IPS-NIHi11 (cell line): Measurements from ENCODE around the gene ZFC3H1.
"Not testable (repeated sequence)": the region's sequence is repeated elsewhere in the genome, so short reads cannot be mapped to it uniquely, and the experiment has no call there.

Experiments
- DNase-seq: peaks from one replicate; pipeline ENCODE4 v3.0.0; 2012; ENCODE audit warnings: mixed read lengths, low spot score

Gene ZFC3H1, protein sequence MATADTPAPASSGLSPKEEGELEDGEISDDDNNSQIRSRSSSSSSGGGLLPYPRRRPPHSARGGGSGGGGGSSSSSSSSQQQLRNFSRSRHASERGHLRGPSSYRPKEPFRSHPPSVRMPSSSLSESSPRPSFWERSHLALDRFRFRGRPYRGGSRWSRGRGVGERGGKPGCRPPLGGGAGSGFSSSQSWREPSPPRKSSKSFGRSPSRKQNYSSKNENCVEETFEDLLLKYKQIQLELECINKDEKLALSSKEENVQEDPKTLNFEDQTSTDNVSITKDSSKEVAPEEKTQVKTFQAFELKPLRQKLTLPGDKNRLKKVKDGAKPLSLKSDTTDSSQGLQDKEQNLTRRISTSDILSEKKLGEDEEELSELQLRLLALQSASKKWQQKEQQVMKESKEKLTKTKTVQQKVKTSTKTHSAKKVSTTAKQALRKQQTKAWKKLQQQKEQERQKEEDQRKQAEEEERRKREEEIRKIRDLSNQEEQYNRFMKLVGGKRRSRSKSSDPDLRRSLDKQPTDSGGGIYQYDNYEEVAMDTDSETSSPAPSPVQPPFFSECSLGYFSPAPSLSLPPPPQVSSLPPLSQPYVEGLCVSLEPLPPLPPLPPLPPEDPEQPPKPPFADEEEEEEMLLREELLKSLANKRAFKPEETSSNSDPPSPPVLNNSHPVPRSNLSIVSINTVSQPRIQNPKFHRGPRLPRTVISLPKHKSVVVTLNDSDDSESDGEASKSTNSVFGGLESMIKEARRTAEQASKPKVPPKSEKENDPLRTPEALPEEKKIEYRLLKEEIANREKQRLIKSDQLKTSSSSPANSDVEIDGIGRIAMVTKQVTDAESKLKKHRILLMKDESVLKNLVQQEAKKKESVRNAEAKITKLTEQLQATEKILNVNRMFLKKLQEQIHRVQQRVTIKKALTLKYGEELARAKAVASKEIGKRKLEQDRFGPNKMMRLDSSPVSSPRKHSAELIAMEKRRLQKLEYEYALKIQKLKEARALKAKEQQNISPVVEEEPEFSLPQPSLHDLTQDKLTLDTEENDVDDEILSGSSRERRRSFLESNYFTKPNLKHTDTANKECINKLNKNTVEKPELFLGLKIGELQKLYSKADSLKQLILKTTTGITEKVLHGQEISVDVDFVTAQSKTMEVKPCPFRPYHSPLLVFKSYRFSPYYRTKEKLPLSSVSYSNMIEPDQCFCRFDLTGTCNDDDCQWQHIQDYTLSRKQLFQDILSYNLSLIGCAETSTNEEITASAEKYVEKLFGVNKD (N-terminal part only)

DNA sequence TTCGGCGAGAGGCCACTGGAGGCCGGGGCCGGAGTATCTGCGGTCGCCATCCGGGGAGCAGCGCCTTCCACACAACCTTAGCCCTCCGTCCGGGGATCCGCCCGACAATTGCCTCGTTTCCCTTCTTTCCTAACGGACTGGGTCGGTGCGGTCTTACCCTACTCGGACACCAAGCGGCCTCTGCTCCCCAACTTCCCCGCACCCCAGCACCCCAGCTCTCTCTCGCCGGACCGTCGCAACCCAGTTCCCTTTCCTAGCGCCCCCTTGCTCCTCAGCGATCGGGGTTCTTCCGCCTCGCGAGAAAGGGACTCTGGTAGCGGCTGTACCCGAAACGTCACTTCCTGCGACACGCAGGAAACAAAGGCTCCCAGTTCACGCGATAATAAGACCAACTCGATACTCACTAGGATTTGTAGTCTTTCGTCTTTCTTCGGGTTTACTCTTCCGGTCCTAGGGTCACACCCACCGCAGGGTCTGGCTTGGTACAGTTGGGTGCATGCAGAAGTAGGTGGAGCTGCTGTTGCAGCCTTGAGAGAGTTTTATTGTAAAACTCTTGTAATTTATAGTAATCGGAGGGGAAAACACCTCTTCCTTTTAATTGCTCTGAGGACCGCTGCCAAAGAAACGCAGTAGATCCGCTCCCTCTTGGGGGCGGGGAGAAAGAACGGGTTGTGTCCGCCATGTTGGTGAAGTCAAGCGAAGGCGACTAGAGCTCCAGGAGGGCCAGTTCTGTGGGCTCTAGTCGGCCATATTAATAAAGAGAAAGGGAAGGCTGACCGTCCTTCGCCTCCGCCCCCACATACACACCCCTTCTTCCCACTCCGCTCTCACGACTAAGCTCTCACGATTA is at the start of gene ZFC3H1, which contains the start of gene THAP2:
ZFC3H1 (minus strand) TSS at position 288 of the 850 bp plus-strand sequence; CDS start at position 50, 238 bp downstream.
THAP2 (plus strand) TSS at position 741 of the 850 bp plus-strand sequence. CDS start 209 bp downstream, outside the sequence.
- DNase-seq: peak; percentile 92

DNA sequence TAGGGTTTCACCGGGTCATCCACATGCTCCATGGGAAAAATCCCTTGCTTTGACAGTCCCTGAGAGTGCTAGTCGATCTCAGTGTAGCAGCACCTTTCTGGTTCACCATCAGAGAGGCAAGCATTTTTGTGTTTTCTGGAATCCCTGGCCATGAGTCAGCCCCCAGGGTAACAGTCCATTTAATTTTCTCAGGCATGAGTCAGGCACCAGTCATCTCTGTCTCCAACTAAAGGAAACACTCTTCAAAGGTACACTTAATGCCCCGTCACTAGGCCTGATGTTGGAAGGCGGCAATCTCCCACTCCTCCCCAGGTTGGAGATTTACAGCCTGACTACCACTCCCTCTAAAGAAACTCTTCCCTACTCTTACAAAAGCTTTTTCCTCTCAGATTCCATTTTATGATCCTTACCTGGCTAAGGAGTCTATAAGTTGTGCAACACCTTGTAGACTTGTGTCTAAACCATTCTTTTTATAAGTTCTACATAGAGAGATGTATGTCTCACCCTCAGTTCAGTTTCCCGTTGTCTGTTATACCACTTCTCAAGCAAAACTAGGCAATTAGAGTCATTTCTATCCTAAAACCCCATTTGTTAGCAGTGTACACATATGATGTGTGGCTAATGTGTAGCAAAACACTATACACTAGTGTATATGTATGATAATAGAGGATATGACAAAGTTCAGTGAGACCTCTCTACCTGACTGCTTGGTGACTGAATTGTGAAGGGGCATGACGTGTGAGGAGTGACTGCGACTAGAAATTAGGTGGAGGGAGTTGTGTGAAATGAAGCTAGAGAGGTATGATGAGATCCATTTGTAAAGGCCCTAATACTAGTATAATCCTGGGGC is 46.9 kb upstream of the ZFC3H1 start:
- DNase-seq: peak; percentile 34

DNA sequence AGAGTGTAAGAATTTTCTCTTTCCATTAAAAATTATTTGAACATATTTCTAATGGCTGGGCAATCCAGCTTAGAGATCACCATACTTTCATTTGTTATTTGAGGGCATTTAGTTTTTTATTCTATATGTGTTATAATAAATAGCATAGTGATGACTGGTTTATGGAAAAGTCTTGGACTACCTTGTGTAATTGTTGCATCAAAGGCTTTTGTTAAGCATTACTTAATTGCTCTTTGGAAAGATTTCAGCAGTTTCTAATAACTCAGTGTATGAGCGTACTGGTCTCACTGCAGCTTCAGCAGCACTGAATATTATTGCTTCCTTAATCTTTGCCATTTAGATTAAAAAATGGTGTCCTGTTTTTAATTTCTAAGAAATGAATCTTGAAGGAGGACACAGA is 45.0 kb upstream of the ZFC3H1 start:
- no peak for DNase-seq

DNA sequence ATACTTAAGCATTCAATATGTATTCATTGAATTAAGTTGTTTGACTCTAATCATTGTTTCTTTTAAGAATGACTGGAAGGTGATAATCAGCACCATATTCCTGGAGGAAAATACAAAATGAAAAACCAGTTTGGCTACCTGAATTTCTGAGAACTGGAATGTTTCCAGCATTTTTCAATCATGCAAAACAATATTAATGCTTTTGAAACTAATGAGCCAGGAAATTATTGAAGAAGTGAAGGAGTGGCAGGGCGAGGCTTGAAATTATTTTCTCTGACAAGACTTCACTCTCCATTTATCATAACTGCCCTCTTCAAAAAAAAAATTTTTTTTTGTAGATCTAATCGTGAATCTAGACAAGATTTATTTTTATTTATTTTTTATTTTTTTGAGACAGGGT is 41.3 kb upstream of the ZFC3H1 start:
- no peak for DNase-seq

DNA sequence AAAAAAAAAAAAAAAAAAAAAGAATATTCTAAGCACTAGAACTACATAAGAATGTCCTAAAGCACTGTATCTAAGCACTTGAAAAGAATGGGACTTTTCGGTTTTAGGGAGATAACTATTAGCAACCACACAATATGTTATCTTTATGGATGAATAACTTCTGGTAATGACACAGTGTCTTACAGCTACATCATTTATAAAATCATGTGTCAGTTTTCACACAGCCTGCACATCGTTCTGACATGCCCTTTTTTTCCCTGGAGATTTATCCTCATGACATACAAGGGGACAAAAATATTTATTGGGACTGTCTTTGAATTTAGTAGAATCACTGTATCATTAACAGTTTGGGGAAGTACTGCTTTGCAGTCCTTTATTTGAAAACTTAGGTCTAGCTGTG is 39.6 kb upstream of the ZFC3H1 start:
- no peak for DNase-seq

DNA sequence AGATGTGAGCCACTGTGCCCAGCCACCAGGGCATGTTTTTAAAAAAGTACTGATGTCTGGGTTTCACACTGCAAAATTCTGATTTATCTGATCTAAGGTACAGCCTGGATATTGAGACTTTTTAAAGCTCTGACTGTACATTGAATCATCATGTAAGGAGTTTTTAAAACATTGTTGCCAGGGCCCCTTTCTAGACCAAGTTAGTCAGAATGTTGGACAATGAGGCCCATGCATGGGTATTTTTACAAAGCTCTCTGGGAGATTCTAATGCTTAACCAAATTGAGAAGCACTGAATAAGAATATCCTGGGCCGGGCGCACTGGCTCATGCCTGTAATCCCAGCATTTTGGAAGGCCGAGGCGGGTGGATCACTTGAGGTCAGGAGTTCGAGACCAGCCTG is 38.9 kb upstream of the ZFC3H1 start:
- no peak for DNase-seq

DNA sequence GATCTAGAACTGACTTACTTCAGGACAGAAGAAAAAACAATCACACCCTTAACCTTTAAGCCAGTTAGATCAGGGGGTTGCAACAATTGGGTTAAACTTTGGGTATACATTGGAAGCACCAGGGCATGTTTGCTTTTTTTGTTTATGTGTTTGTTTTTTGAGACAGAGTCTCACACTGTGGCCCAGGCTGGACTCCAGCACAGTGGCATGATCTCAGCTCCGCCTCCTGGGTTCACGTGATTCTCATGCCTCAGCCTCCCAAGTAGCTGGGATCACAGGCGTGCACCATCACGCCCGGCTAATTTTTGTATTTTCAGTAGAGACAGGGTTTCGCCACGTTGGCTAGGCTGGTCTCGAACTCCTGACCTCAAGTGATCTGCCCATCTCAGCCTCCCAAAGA is 38.5 kb upstream of the ZFC3H1 start:
- DNase-seq: not testable (repeated sequence)

DNA sequence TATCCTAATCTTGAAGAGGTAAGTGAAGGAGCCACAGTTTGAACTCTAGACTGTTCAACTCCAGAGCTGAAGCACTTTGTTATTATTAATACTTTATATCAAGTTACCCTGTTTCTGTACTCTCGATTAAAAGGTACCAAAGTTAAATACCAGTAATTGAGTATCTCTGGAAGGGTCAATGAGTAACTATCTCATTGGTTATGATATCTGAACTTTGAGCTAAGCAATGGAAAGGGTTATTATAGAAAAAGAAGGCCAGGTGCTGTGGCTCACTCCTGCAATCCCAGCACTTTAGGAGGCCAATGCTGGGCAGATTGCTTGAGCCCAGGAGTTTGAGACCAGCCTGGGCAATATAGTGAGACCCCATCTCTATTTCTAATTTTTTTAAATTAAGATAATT is 32.1 kb upstream of the ZFC3H1 start:
- DNase-seq: no peak

DNA sequence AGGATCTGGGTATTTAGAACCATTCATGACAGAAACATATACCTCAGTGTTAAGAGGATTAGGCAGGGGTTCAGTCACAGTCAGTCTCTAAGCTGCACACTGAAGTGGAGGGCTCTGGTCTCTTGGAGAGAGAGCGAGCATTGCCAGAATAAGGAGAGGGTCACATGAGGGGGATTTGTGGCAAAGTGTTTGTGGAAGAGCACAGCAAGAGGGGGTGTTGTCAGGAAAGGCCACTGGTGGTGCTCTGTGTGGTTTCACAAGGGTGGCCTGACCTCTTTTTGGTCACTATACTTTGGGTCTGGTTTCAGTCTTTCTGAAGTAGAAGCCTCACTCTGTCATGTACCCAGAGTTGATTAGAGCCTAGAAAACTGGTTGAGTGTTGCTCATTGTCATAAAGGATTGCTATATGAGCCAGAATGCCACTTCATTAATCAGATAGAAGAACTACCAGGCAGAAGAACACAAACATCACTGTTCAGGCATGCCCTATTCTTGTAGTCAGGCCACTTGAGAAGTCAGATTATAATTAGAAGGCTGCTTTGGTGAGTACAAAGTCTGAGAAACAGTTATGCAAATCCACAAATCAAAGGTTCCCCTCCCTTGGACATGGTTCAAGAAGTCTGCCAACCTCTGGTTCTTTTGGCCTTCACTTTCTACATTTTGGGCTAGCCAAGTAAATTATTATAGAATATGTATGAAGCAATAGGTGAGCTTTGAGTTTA is 30.6 kb upstream of the ZFC3H1 start:
- no peak for DNase-seq

DNA sequence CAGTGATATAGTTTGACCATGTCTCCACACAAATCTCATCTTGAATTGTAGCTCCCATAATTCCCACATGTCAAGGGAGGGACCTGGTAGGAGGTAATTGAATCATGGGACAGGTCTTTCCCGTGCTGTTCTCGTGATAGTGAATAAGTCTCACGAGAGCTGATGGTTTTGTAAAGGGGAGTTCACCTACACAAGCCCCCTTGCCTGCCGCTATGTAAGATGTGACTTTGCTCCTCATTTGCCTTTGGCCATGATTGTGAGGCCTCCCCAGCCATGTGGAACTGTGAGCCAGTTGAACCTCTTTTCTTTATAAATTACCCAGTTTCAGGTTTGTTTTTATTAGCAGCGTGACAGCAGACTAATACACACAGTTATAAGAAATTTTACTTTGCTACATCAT is 30.0 kb upstream of the ZFC3H1 start:
- not testable (repeated sequence) for DNase-seq

DNA sequence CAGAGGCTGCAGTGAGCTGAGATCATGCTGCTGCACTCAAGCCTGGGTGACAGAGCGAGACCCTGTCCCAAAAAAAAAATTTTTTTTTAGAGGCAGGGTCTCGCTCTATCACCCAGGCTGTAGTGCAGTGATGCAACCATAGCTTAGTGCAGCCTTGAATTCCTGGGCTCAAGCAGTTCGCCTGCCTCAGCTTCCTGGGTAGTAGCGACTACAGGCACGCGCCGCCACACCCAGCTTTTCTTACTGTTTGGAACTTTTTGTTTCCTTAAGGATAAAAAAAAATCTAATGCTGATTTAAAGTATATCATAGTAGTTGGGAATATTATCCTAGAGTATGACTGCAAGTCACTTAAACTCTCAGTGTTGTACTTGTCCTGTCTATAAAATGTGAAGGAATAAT is 29.5 kb upstream of the ZFC3H1 start:
- DNase-seq: no peak

DNA sequence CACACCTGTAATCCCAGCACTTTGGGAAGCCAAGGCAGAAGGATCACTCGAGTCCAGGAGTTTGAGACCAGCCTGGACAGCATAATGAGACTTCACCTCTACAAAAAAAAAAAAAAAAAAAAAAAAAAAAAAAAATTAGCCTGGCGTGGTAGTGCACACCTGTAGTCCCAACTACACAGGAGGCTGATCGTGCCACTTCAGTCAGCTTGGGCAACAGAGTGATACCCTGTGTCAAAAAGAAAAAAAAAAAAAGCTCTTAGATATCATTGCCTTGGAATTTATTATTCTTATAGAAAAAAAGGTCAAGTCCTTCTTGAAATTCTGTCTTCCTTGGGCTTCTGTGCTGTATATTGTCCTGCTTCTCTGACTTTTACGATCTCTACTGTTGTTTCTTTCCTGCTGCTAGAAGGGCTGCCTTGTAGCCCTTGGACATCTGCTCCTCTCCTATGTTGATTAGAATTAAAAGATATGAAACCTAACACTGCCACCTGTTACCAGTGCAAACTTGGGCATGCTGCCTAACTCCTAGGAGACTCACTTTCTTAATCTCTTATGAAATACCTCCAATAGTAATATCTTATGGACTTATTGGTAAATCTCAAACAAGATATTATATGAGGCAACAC is 28.0 kb upstream of the ZFC3H1 start:
- no peak for DNase-seq

DNA sequence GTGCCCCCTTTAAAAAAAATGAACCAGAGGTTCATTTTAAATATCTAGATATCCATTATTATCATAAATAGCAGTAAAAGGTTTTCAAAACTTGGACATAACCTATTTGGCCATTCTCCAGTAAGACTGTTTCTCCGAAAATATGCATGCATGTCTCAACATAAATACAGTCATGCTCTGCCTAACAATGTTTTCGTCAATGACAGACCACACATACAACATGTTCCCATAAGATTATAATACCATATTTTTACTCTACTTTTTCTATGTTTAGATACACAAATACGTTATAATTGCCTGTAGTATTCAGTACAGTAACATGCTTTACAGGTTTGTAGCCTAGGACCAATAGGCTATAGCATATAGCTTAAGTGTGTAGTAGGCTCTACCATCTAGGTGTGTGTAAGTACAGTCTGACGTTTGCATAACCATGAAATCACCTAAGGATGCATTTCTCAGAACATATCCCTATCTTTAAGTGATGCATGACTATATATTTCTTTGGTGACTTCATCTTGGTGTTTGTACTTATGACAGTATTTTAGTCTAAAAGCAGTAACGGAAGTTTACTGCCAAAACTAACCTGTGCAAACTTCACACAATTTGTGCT is 25.4 kb upstream of the ZFC3H1 start:
- no peak for DNase-seq

DNA sequence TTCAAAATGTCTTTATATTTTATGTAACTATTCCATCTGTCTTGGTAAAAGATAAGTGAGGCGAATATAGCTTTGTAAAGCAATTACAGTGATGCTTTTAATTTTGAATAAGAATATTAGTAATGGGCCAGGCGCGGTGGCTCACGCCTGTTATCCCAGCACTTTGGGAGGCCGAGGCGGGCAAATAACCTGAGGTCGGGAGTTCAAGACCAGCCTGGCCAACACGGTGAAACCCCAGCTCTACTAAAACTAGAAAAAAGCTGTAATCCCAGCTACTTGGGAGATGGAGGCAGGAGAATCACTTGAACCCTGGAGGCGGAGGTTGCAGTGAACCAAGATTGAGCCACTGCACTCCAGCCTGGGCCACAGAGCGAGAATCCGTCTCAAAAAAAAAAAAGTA is 23.5 kb upstream of the ZFC3H1 start:
- not testable (repeated sequence) for DNase-seq

DNA sequence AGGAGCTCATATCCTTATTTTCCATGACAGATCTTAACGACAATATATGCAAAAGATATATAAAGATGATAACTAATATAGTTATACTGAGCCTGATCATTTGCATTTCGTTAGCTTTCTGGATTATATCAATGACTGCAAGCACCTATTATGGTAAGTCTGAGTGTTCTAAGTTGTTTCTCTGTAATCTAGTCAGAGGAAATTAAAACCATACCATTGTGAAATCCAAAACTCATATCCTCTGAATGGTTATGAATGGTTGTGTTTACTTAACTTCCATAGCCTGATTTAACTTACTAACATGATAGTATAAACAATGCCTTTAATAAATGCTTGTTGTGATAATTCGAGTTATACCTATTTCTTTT is 23.0 kb upstream of the ZFC3H1 start:
- DNase-seq: no peak

DNA sequence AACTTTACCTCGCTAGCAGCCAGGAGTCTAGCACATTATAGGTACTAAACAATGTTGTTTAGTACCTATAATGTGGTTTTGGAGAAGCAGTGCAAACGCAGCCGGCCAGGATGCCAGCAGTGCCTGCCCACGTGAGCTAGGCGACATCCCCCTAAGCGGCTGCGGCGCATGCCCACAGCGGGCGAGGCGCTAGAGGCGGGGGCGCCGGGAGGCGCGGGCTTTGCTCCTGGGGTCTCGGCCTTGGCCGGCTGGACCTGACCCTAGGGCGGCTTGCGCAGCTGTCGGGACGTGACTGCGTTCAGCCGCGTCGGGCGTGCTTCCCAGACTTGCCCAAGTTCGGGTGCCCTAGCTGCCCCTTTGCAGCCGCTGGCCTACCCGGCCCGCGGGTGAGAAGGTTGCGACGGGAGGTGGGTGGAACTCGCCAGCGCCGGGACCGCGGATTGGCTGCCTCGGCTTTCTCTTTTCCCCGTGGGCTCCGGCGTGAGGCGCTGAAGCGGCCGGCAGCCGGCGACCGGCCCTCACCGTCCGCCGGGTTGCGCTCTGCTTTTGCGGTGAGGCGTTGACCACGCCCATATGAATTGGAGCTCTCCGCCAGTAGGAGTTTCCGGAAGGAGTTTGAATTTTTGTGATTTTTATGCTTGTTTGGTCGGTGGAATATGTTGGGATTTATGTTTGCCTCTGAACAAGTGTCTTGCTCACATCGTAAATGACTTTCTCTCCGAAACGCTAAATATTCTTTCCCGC is 22.4 kb upstream of the ZFC3H1 start, which contains the start of gene TMEM19:
TMEM19 (plus strand) TSS at position 169 of the 744 bp plus-strand sequence. CDS start 599 bp downstream, outside the sequence.
- DNase-seq: peak; percentile 91

DNA sequence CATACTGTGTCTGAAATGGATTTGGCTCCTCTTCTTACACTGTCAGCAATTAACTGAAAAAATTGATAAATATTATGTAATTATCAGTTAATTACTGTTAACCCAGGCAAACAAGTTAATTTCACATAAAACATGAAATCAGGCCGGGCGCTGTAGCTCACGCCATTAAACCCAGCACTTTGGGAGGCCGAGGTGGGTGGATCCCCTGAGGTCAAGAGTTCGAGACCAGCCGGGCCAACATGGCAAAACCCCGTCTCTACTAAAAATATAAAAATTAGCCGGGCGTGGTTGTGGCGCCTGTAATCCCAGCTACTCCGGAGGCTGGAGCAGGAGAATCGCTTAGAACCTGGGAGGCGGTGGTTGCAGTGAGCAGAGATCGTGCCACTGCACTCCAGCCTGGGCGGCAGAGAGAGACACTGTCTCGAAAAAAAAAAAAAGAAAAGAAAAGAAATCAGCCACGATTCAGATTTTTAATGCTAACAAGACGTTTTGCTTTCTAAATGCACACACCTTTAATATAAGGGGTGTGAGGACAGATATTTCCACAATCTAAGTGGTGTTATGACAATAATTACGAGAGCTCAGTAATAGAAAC is 21.8 kb upstream of the ZFC3H1 start:
- DNase-seq: no peak
